ENCODE data around the gene SMIM13. TPM values are rescaled to one million over a fixed set of nuclear protein-coding genes. Genes with fewer than 3 reads are reported as not detected.

SMIM13 gene
- total and polyA plus RNA-seq, 2 of the 4 experiments (the other 2 are of a cell fraction), result 5.4 to 10.0 TPM

DNA sequence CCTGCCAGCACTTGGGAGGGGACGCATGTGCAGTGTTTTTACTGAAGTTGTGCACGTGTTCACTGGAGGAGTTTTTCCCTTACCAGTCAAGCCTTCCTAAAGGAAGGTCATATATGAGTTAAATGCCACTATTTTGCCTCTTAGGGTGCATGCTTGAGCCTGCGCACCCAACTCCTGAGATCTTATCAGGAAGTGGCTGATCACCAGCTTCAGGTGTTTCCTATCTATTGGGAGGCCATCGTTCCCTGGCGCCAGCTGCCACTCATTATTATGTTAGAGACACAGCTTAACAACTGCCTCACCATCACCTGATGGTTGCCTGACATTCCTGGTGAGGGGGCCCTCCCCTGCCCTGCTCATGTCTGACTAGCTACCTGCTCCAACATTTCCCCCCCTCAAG lies 9.4 kb downstream of the SMIM13 start:
- in situ Hi-C loops (cut with MboI; ENCODE audit: low sequenced_read_pairs), result no loop called here
- no peak overlapping the region for H3K4ac ChIP-seq (ENCODE audit: low read depth, low read length)

More for the DNA sequence above, 9.4 kb downstream of the SMIM13 start:
- intact Hi-C loops (cut with micrococcal nuclease), result no loop called here
- H3K18ac ChIP-seq (ENCODE audit: low read depth, low read length), result no peak overlapping the region
- no peak overlapping the region for H2AK5ac ChIP-seq (ENCODE audit: low read depth, low read length)
- H2AK9ac ChIP-seq (replicated peaks; ENCODE audit: low read depth, low read length, poor library complexity), result no peak overlapping the region
- no peak overlapping the region for H2BK5ac ChIP-seq (ENCODE audit: low read depth, low read length, poor library complexity, severe bottlenecking)
- WGBS, 2 experiments (ENCODE audit: extremely low coverage in 2 of 2, insufficient read length in 1 of 2), result 80% methylated on average over 1 of the region's 5 CpGs; no CpG with 5 or more reads in 1 of the 2 experiments
- no peak overlapping the region for H2BK20ac ChIP-seq (ENCODE audit: low read depth, low read length)
- no peak overlapping the region for H3K4me2 ChIP-seq (ENCODE audit: low read depth, low read length)
- no peak overlapping the region for H3K56ac ChIP-seq (ENCODE audit: extremely low read depth, insufficient read depth, low read length)
- DNase-seq (no peak), ATAC-seq (ENCODE audit: low read depth) (no peak)
- H3K36me3 ChIP-seq (ENCODE audit: control insufficient read depth, insufficient read depth, low read length), result no peaks in the 10 kb centered on the region; the same call in 1 of the 2 replicates
- H2AFZ ChIP-seq (replicated peaks; ENCODE audit: low read length, poor library complexity), result no peak overlapping the region
- dilution Hi-C loops (cut with HindIII; ENCODE audit: low sequenced_read_pairs, unreplicated experiment), result no loop called here
- ChIA-PET POLR2A (ENCODE audit: unreplicated experiment) (no interaction called here), CTCF (no interaction called here)
- no peak overlapping the region for H3K4me3 ChIP-seq (ENCODE audit: insufficient read depth, low read depth, low read length)
- H4K20me1 ChIP-seq (ENCODE audit: insufficient read depth, low read length), result peaks cover 57% of the 10 kb centered on the region
- H2BK15ac ChIP-seq (ENCODE audit: low read depth, low read length), result no peak overlapping the region
- no peak overlapping the region for H3K27ac ChIP-seq (ENCODE audit: insufficient read depth, low read length)
- peaks cover 3% of the 10 kb centered on the region; the same call in 1 of the 2 replicates for H3K9me1 ChIP-seq (ENCODE audit: insufficient read depth, low read length)
- no peak overlapping the region for H3K9ac ChIP-seq (ENCODE audit: low read depth, low read length)
- H4K5ac ChIP-seq (ENCODE audit: low read depth, low read length), result no peak overlapping the region
- H3K23ac ChIP-seq (ENCODE audit: low read depth, low read length), result no peak overlapping the region
- TF ChIP-seq SMC3 (IDR thresholded peaks at IDR 0.05; ENCODE audit: low read depth, low read length), result no peak
- TF ChIP-seq NFE2L2 (IDR thresholded peaks at IDR 0.05; ENCODE audit: low read depth, low read length), result no peak
- TF ChIP-seq USF2 (IDR thresholded peaks at IDR 0.05; ENCODE audit: low read depth, low read length), result no peak
- TF ChIP-seq CHD1 (IDR thresholded peaks at IDR 0.05; ENCODE audit: low read depth, low read length), result no peak
- no peak for TF ChIP-seq RFX5 (IDR thresholded peaks at IDR 0.05; ENCODE audit: low read depth, low read length)
- no peak for TF ChIP-seq MXI1 (IDR thresholded peaks at IDR 0.05; ENCODE audit: borderline replicate concordance, low read depth, low read length)
- no peak for TF ChIP-seq MAFK (IDR thresholded peaks at IDR 0.05; ENCODE audit: low read depth, low read length)
- TF ChIP-seq MAZ (IDR thresholded peaks at IDR 0.05; ENCODE audit: borderline replicate concordance, low read depth, low read length), result no peak
- no peak for TF ChIP-seq BHLHE40 (IDR thresholded peaks at IDR 0.05; ENCODE audit: low read depth, low read length)
- TF ChIP-seq RAD21 (IDR thresholded peaks at IDR 0.05; ENCODE audit: low read length), result no peak
- TF ChIP-seq RCOR1 (IDR thresholded peaks at IDR 0.05; ENCODE audit: insufficient replicate concordance, low read length), result no peak
- no peak for TF ChIP-seq POLR2A (IDR thresholded peaks at IDR 0.05; ENCODE audit: low read depth, low read length)
- no peak for TF ChIP-seq FOS (IDR thresholded peaks at IDR 0.05; ENCODE audit: low read depth, low read length)
- no peak for TF ChIP-seq ELK1 (IDR thresholded peaks at IDR 0.05; ENCODE audit: borderline replicate concordance, low read depth, low read length)
- TF ChIP-seq CEBPB (IDR thresholded peaks at IDR 0.05; ENCODE audit: low read depth, low read length), result no peak
- no peak for TF ChIP-seq CTCF (conservative IDR thresholded peaks at IDR 0.05; ENCODE audit: low read depth, low read length)
- H3K27me3 ChIP-seq (ENCODE audit: control insufficient read depth, insufficient read depth, low read length), result no peaks in the 10 kb centered on the region
- H3K79me1 ChIP-seq (ENCODE audit: low read depth in 1 of 2, low read length in 2 of 2), result peaks cover 44 to 77% of the 10 kb centered on the region in 2 experiments
- no peak overlapping the region for H4K8ac ChIP-seq (ENCODE audit: low read depth in 2 of 2, low read length in 2 of 2)
- no peak overlapping the region for H4K91ac ChIP-seq (ENCODE audit: insufficient read depth, low read depth, low read length)
- no TSS peak for BruUV-seq (replicated peaks)
- H3K9me3 ChIP-seq (ENCODE audit: control insufficient read depth, insufficient read depth, low read length), result peaks cover 3% of the 10 kb centered on the region; the same call in 1 of the 2 replicates
- no peak overlapping the region for H3K14ac ChIP-seq (replicated peaks; ENCODE audit: low read depth, low read length)
- H3K4me1 ChIP-seq (ENCODE audit: control insufficient read depth, insufficient read depth, low read length), result no peaks in the 10 kb centered on the region
- no peak overlapping the region for H2BK120ac ChIP-seq (ENCODE audit: low read depth, low read length)
